BJ (cell line): ENCODE results near the gene THAP6. TPM values are rescaled to one million over a fixed set of nuclear protein-coding genes. Genes with fewer than 3 reads are reported as not detected.
"Not testable (repeated sequence)": the region's sequence is repeated elsewhere in the genome, so short reads cannot be mapped to it uniquely, and the experiment has no call there.

Experiments used
- CTCF ChIA-PET: fragments of 350-600 bp; formaldehyde crosslinking; extraction: SDS; loops from one replicate; lab custom pipeline; 2021; ENCODE audit warnings: antibody characterized with exemption, inconsistent platforms; lab: Yijun Ruan, JAX
- POLR2A ChIA-PET: fragments of 300-600 bp; sonication (Branson Sonifier 250); formaldehyde crosslinking; extraction: SDS; loops from one replicate; lab custom pipeline; 2021; ENCODE audit warnings: antibody characterized with exemption; lab: Charles Lee
- DNase-seq: peaks from one replicate; pipeline ENCODE4 v3.0.0-alpha.2; 2011; ENCODE audit warnings: low read depth
- H3K27me3 ChIP-seq: 2 replicates; pipeline ENCODE4 v1.6.0; 2011; ENCODE audit warnings: low read length; ENCODE audit not compliant: control insufficient read depth, insufficient read depth
- H3K36me3 ChIP-seq: 2 replicates; pipeline ENCODE4 v1.5.1; 2011; ENCODE audit warnings: low read length; ENCODE audit not compliant: control insufficient read depth, insufficient read depth
- H3K4me3 ChIP-seq: 2 replicates; pipeline ENCODE4 v1.5.1; 2011; ENCODE audit warnings: low read depth, mild to moderate bottlenecking, control low read depth, low read length
- polyA plus RNA-seq: library from polyadenylated mRNA; depleted of rRNA; stranded (reverse); fragments of >200 nt; gene quantifications from 2 replicates; pipeline ENCODE4 v1.2.3, GENCODE V29; 2011
- TF ChIP-seq, protein P1 (sequence below): IDR thresholded peaks from 2 replicates; pipeline ENCODE4 v1.5.1; 2011; ENCODE audit warnings: low read depth, mild to moderate bottlenecking, control low read depth, inconsistent platforms, low read length, moderate library complexity; ENCODE audit not compliant: insufficient read depth

Gene THAP6
- polyA plus RNA-seq, 1 experiment: 7.3 TPM

DNA sequence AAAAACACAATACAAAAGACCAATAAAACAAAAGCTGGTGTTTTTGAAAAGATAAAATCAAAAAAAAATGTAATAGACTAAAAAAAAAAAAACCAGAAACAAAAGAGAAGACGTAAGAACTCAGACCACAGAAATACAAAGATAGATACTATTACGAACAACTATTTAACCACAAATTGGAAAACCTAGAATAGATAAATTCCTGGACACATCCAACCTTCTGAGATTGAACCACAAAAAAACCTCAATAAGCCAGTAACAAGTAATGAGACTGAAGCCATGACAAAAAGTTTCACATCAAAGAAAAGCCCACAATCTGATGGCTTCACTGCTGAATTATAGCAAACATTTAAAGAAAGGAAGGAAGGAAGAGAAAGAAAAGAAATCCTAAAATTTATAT, 16.2 kb upstream of the THAP6 start:
- TF ChIP-seq, protein P1, sequence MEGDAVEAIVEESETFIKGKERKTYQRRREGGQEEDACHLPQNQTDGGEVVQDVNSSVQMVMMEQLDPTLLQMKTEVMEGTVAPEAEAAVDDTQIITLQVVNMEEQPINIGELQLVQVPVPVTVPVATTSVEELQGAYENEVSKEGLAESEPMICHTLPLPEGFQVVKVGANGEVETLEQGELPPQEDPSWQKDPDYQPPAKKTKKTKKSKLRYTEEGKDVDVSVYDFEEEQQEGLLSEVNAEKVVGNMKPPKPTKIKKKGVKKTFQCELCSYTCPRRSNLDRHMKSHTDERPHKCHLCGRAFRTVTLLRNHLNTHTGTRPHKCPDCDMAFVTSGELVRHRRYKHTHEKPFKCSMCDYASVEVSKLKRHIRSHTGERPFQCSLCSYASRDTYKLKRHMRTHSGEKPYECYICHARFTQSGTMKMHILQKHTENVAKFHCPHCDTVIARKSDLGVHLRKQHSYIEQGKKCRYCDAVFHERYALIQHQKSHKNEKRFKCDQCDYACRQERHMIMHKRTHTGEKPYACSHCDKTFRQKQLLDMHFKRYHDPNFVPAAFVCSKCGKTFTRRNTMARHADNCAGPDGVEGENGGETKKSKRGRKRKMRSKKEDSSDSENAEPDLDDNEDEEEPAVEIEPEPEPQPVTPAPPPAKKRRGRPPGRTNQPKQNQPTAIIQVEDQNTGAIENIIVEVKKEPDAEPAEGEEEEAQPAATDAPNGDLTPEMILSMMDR: no peak
- no peak for DNase-seq
- POLR2A ChIA-PET: no interaction called here
- H3K36me3 ChIP-seq: no peaks in the 10 kb centered on the region
- CTCF ChIA-PET: no interaction called here
- no peak overlapping the region for H3K4me3 ChIP-seq
- H3K27me3 ChIP-seq: no peaks in the 10 kb centered on the region

DNA sequence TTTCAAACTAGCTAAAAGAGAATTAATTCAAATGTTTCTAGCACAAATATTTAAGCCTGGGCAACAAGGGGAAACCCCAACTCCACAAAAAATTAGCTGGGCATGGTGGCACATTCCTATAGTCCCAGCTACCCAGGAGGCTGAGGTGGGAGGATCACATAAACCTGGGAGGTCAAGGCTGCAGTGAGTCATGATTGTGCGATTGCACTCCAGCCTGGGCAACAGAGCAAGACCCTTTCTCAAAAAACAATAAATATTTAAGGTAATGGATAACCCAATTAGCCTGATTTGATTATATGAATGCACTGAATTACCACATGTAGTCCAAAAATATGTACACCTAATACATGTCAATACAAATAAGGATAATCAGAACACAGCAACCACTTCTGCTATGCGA, 14.4 kb upstream of the THAP6 start:
- no peaks in the 10 kb centered on the region for H3K27me3 ChIP-seq
- H3K4me3 ChIP-seq: no peak overlapping the region
- TF ChIP-seq, protein P1: no peak
- no peaks in the 10 kb centered on the region for H3K36me3 ChIP-seq
- ChIA-PET POLR2A (no interaction called here), CTCF (interaction anchor here (0.6 kb wide), 1 partner anchor 8 kb away, joined by 4 read pairs; no protein-coding TSS in a partner anchor)
- no peak for DNase-seq

DNA sequence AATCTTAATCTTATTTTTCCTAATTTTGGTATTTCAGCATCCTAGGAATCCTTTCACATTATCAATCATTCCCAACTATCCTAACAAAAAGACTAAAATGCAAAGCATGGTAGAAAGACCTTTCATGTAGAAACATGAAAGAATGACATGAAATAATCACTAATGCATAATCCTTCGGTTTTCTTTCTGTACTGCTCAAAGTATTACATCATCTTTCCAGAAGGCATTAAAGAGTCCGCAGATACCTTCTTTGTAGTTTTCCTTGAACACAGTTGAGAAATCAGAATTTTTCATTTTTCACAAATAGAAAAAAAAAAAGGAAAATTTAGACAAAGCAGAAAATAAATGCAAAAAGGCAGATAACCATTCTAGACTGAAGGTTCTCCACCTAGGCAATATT, 11.6 kb upstream of the THAP6 start:
- no peaks in the 10 kb centered on the region for H3K27me3 ChIP-seq
- 0 out of 2 replicates have a peak, but pooled peaks cover 1% of the 10 kb centered on the region for H3K36me3 ChIP-seq
- TF ChIP-seq, protein P1: no peak
- ChIA-PET POLR2A (no interaction called here), CTCF (no interaction called here)
- no peak for DNase-seq
- H3K4me3 ChIP-seq: no peak overlapping the region

DNA sequence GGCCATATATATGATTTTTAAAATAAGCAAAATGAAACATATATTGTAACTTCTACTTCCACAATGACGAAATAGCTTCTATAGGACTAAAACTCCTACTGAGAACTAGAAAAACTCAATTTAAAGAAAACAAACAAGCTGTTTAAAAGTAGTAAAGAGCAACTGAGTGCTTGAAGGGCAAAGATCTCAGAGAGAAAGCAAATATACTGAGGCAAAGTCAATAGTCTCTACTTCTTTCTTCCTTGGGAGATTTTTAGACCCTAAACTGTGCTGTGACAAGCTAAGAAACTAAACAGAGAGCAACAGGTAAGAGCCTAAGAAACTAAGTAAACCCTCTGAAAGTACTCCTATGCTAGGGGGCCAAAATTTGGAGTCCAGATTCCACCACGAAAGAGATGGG, 8.6 kb upstream of the THAP6 start:
- TF ChIP-seq, protein P1: no peak
- CTCF ChIA-PET: interaction anchor here (1.0 kb wide), 1 partner anchor 9 kb away, joined by 4 read pairs; no protein-coding TSS in a partner anchor
- DNase-seq: no peak
- Histone ChIP-seq H3K4me3 (no peak overlapping the region), H3K36me3 (0 out of 2 replicates have a peak, but pooled peaks cover 1% of the 10 kb centered on the region), H3K27me3 (no peaks in the 10 kb centered on the region)
- POLR2A ChIA-PET: no interaction called here

DNA sequence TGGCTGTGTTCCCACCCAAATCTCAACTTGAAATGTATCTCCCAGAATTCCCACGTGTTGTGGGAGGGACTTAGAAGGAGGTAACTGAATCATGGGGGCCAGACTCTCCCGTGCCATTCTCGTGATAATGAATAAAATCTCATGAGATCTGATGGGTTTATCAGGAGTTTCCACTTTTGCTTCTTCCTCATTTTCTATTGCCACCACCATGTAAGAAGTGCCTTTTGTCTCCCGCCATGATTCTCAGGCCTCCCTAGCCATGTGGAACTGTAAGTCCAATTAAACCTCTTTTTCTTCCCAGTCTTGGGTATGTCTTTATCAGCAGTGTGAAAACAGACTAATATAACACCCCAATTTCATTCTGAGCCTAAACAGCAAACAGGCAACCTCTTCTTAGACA, 4.7 kb upstream of the THAP6 start:
- CTCF ChIA-PET, H3K36me3 ChIP-seq, DNase-seq, POLR2A ChIA-PET, H3K27me3 ChIP-seq, H3K4me3 ChIP-seq: not testable (repeated sequence)

DNA sequence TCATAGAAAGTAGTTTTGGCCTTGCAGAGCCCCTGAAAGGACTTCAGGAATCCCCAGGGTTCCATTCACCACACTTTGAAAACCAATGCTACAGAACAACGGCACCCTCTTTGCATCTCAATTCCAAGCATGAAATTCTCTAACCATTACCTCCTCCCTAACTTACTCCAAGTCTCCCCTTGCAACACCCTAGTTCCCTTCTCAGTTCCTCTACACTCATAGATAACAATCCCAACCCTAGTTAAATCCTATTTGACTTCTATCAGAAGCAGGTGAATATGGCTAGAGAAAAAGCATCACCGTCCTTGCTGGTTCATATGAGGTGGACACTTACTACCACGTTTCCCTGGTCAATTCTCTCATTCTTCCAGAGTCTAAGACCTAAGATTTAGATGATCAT, 2.4 kb upstream of the THAP6 start:
- DNase-seq: no peak
- H3K36me3 ChIP-seq: no peaks in the 10 kb centered on the region
- ChIA-PET CTCF (interaction anchor here (1.2 kb wide), 1 partner anchor 22 kb away, joined by 3 read pairs; no protein-coding TSS in a partner anchor), POLR2A (no interaction called here)
- no peak overlapping the region for H3K4me3 ChIP-seq
- no peaks in the 10 kb centered on the region for H3K27me3 ChIP-seq
- TF ChIP-seq, protein P1: no peak
